RKO (cell line): ENCODE results near the gene ARHGEF11.

Experiments used
- DNase-seq: peaks from one replicate; pipeline ENCODE4 v3.0.0-alpha.2; 2016; ENCODE audit warnings: low spot score

ARHGEF11 gene

DNA sequence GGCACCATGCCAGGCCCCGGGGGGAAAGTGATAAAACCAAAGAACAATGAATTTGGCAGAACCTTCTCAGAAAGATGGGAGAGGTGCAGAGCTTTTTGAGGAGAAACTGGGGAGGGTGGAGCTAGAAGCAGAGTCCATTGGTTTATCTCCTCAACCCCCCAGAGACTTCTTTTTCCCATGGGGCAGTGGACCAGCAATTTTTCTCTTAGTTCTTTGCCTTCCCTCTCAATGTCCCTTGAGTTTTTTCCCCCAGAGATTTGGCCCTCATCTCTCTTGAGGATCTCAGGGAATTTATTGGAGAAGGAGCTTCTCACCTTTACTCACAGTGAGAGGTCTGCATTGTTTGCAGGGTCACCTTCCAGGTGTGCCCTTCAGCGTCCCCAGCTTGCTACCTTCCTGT lies 5.3 kb upstream of the ARHGEF11 start:
- no peak for DNase-seq

GRCh38 chr1:157047062-157047410 lies 1.5 kb upstream of the ARHGEF11 start:
- DNase-seq: no peak

DNA sequence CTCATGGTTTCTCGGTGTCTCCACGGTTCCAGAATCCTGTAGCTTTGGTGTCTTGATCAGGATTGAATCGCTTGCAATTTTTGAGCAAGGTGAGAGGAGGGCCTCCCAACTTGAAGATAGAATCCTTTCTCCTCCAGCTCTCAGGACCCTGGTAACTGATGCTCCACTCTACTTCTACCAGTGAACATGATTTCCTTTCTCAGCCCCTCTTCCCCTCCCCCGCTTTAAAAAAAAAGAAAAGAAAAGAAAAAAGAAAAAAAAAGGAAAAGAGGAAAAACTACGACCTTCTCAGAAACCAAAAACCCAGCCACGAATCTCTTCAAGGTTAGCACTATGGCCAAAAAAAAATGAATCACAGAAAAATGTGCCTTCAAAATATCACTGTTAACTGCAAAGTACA lies 1.2 kb downstream of the ARHGEF11 start:
- no peak for DNase-seq

DNA sequence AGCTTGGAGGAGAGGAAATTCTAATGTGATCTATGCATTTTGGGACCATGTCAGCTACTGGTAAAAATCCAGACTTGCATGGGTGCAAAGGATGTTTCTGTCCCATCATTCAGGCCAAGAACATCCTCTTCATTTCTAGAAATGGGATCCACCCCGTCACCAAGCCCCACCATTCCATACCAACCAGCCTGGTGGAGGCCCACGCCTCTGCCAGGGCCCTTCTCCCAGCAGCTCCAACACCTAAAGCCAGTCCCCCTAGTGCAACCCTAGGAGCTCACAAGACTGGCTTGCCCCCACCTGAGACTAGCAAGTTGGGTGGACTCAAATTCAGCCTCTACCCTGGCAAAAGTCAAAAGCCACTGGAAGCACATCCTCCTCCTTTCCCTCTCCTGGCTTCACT lies 1.9 kb downstream of the ARHGEF11 start:
- peak; percentile 9 for DNase-seq

GRCh38 chr1:157042846-157043245 lies 2.7 kb downstream of the ARHGEF11 start:
- no peak for DNase-seq

- peak; percentile 6 for DNase-seq
These were observed 4.7 kb downstream of the ARHGEF11 start for GRCh38 chr1:157040802-157041201.

GRCh38 chr1:157035121-157035520 lies 10.4 kb downstream of the ARHGEF11 start:
- DNase-seq: no peak

DNA sequence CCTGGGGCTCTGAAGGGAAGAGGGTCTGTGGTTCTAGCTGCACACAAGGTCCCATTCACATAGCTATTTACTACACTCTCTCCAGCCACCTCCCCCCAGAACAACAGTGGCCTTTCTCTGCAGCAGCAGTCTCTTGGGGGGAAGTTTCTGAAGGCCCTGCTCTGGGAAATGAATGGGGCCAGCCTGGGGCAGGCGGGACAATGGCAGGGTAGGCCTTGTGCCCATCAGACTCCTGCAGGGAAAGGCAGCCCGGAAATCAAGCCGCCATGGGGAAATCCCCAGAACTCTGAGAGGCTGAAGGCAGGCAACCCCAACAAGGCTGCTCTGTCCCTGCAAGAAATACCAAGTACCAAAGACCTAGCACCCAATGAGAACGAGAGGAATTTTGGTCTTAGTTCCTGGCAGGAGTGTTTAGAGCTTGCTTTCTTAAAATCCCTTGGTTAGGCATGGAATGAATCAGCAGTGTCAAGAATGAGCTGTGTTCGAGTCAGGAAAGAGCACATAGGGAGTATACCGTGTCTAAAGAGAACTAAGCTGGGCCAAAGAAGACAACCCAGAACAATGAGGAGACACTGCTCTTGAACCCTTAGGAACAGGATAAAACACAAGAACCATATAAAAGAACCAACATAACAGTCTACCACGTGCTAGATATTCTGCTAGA lies 11.3 kb downstream of the ARHGEF11 start:
- DNase-seq: peak; percentile 24

DNA sequence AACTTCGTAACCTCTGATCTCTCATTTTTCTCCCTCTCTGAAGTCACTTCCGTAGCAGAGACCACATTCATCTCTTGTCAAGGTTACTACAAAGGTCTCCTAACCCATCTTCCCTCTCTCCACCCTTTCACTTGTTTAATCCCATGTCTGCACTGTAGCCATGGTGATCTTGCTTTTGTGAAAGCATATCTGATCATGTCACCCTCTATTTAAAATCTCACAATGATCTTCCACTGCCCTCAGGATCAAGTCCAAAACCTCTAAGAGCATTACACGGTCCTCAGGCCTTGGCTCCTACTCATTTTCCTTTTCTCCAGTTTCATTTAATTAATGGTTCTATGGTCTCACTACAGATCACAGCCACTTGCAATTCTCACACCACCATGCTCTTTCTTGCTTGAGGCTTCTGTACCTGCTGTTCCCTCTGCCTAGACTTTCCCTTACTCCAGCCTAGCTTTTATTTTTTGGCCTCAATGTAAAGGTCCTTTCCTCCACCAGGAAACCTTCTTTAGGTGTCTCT lies 12.1 kb downstream of the ARHGEF11 start:
- no peak for DNase-seq

- DNase-seq: no peak
These were observed 13.2 kb downstream of the ARHGEF11 start for GRCh38 chr1:157032303-157032702.

GRCh38 chr1:157030728-157031127 lies 14.8 kb downstream of the ARHGEF11 start:
- DNase-seq: no peak

DNA sequence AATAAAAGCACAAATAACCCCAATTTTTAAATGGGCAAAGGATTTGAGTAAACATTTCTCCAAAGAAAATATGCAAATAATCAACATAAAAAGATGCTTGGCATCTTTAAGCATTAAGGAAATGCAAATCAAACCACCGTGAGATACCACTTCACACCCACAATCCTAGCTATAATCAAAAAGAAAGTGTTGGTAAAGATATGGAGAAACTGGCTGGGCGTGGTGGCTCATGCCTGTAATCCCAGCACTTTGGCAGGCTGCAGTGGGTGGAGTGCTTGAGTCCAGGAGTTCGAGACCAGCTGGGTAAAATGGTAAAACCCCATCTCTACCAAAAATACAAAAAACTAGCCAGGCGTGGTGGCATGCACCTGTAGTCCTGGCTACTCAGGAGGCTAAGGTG lies 16.9 kb downstream of the ARHGEF11 start:
- no peak for DNase-seq

DNA sequence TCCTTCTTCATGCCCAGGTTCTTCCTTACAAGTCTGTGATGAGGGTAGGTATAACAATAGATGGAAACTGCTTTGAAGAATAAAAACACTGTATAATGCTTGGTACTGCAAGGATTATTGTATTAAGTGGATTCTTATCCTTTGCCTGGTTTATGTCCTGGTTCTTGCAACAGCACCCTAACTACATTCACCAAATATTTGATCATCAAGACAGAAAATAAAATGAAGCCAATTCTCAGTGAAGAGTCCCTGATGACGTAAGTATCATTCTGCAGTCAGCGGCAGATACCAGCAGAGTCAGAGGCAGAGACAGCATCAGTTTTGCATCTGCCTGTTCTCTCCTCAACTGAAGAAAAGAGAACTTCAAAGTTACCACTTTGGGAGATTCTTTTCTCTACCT lies 19.7 kb downstream of the ARHGEF11 start:
- no peak for DNase-seq

DNA sequence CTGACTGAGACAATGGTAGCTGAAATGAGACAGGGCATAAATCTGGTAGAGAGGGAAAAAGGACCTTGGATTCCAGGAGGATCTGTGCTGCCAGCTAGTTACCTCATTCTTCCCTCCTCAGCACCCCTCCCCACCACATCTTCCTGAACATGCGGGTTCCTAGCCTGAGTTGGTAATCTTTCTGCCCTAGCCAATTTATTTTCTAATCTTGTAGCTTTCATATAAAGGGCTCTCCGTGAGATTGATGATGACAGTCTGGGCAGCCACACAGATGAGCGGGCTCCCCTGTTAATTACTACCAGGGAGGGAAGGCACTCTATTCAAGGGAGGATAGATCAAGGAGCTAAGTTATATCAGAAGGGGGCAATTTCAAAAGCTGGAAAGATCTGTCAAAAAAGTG lies 20.2 kb downstream of the ARHGEF11 start:
- no peak for DNase-seq

DNA sequence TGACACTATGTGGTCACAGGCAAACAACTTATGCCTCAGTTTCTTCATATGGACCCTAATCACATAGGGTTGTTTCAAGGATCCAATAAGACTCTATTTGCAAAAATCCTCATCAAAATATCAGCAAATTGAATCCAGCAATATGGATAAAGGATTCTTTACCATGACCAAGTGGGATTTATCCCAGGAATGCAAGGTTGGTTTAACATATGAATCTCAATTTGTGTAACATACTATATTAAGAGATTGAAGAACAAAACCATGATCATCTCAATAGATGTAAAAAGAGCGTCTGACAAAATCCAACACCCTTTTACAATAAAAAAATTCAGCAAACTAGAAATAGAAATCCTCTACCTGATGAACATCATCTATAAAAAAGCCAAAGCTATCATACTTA lies 23.9 kb downstream of the ARHGEF11 start:
- DNase-seq: no peak

DNA sequence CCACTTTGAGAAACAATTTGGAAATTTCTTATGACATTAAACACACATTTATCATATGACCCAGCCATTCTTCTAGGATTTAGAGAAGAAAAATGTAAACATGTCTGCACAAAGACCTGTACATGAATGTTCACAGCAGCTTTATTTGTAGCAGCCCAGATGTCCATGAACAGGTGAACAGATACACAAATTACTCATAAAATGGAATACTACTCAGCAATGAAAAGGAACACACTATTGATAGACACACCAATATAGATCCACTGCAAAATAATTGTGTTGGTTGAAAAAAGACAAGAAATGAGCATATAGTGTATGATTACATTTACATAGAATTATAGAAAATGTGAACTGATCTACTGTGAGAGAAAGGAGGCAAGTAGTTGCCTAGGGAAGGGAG lies 26.1 kb downstream of the ARHGEF11 start:
- DNase-seq: no peak

- no peak for DNase-seq
These were observed 33.7 kb downstream of the ARHGEF11 start for GRCh38 chr1:157011845-157012244.

GRCh38 chr1:157008502-157008901 lies 37.0 kb downstream of the ARHGEF11 start:
- no peak for DNase-seq

DNA sequence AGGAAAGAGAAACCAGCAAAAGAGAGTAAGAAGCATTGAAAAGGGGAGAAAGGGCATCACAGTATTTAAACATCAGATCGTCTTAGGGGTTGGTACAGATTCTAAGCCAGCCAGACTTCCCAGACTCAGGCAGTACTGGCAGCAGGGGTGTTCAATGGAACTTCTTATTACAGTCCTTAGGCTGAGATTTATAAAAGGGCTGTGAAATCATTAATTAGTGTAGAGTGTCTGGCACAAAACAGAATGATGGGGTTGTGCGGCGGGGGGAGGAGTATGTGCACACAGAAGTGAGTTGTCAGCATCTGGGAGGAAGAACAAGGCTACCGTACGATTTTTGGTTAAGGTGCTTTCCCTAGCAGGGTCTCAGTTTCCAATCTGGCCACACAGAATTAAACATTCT lies 38.2 kb downstream of the ARHGEF11 start:
- DNase-seq: no peak

DNA sequence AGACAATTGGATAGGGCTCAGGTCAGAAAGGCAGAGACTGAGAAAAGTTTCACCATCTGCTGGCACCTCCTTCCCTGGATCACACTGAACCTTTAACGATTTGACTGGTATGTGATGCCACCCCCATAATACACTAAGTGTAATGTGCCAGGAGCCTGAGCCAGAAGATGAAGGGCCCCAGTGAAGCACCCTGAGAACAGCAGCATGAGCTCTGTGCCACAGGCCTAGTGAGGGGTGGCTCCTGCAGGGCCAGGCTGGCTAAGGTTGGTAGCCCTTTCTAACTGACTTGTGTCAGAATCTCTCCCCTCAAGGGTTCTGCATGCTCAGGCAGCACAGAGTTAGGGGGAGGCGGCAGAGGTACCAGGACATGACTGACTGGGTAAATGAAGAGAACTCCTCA lies 38.9 kb downstream of the ARHGEF11 start:
- no peak for DNase-seq

GRCh38 chr1:157005965-157006364 lies 39.6 kb downstream of the ARHGEF11 start:
- DNase-seq: no peak

GRCh38 chr1:157004806-157005205 lies 40.7 kb downstream of the ARHGEF11 start:
- DNase-seq: no peak

GRCh38 chr1:157004327-157004726 lies 41.2 kb downstream of the ARHGEF11 start:
- no peak for DNase-seq

- no peak for DNase-seq
These were observed 44.2 kb downstream of the ARHGEF11 start for GRCh38 chr1:157001304-157001703.

DNA sequence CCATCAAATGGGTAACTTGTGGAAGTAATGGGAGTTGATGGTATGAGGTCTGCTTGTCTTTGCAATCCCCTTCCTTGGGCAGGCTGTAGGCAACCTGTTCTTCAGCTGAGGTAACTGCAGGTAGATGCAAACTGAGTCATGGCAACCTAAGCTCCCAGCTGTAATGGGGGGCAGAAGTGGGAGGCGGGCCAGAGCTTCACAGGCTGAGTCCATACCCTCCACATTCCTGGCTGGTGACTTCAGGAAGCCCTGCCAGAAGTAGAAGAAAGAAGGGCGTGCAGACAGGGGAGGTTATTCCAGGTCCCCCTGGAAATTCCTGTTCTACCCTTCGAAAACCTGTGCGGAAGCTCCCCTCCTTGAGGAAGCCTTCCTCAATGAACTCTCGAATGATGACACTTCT lies 44.9 kb downstream of the ARHGEF11 start:
- no peak for DNase-seq
